ENCODE results near the gene NPR3. TPM values are rescaled to one million over a fixed set of nuclear protein-coding genes. Genes with fewer than 3 reads are reported as not detected.

NPR3 gene
- total RNA-seq, 1 donor from 2014 or later, result 14.7 TPM

DNA sequence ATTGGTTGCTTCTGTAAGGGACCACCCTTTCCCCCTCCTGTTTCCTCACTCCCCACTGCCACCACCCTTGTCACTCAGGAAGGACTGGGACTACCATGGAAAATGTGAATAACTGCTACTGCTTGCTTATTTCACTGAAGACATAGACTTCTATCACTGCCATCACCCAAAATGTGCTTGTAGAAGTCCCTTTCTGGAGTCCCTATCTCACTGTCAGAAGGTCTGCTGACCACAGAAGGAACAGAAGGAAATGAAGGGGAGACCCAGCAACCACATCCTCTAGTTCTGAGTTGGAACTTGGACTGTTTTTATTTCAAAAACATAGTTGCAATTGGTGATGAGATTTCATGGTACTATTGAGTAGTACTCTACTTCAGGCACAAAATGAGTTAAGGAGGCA lies 122.5 kb downstream of the NPR3 start:
- Histone ChIP-seq H3K27me3 (no peaks in the 10 kb centered on the region), H3K27ac (no peak overlapping the region), H3K36me3 (no peaks in the 10 kb centered on the region), H3K4me3 (no peak overlapping the region), H3K4me1 (no peaks in the 10 kb centered on the region), H3K9me3 (no peaks in the 10 kb centered on the region)
- TF ChIP-seq POLR2AphosphoS5 (IDR thresholded peaks at IDR 0.05; ENCODE audit: insufficient read depth in 1 of 2, low read depth in 1 of 2), result no peak
- no peak for DNase-seq (ENCODE audit: extremely low spot score in 2 of 2)
- intact Hi-C loops (cut with DNase I), result no loop called here

DNA sequence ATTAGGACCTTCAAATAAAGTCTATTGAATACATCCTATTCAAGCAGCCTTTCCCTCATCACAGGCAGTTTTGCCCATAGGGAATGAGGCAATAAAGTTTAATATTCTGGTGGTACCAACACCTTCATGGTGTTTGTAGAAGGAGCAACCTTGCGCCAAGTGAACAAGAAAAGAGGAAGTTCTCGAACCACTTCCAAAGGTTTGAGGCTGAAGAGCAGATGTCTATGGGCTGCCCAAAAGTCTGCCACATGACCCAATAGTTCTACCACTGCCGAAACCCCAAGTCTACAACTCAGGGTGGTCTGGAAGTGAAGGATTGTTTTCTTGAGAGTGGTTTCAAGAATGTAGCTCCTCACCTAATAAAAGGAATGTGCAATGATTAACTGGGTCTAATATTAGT lies 123.1 kb downstream of the NPR3 start:
- no peak overlapping the region for H3K27ac ChIP-seq
- no peaks in the 10 kb centered on the region for H3K9me3 ChIP-seq
- DNase-seq (ENCODE audit: extremely low spot score in 2 of 2), result no peak
- no peaks in the 10 kb centered on the region for H3K27me3 ChIP-seq
- no peaks in the 10 kb centered on the region for H3K36me3 ChIP-seq
- no peak overlapping the region for H3K4me3 ChIP-seq
- TF ChIP-seq POLR2AphosphoS5 (IDR thresholded peaks at IDR 0.05; ENCODE audit: insufficient read depth in 1 of 2, low read depth in 1 of 2), result no peak
- no peak for TF ChIP-seq POLR2A (IDR thresholded peaks at IDR 0.05)
- TF ChIP-seq, protein P1, sequence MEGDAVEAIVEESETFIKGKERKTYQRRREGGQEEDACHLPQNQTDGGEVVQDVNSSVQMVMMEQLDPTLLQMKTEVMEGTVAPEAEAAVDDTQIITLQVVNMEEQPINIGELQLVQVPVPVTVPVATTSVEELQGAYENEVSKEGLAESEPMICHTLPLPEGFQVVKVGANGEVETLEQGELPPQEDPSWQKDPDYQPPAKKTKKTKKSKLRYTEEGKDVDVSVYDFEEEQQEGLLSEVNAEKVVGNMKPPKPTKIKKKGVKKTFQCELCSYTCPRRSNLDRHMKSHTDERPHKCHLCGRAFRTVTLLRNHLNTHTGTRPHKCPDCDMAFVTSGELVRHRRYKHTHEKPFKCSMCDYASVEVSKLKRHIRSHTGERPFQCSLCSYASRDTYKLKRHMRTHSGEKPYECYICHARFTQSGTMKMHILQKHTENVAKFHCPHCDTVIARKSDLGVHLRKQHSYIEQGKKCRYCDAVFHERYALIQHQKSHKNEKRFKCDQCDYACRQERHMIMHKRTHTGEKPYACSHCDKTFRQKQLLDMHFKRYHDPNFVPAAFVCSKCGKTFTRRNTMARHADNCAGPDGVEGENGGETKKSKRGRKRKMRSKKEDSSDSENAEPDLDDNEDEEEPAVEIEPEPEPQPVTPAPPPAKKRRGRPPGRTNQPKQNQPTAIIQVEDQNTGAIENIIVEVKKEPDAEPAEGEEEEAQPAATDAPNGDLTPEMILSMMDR (IDR thresholded peaks at IDR 0.05), result no peak
- intact Hi-C loops (cut with DNase I), result no loop called here
- no peaks in the 10 kb centered on the region for H3K4me1 ChIP-seq

DNA sequence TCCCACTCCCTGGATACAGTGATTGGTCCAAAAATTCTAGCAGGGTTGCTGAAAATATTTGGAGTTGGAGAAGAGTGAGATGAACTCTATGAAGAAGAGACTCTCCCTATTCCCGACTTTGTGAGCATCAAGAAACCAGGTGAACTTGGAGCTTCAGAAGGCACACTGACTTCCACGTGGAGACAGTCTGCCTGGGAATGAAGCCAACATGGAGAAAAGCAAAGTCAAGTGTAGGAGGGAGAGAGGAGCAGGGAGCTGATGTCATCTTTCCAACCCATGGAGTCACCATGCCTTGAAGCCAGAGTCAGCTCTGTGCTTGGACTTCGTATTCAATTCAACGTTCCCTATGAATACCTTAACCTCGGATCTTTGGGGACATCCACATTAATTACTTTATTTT lies 125.1 kb downstream of the NPR3 start:
- DNase-seq (ENCODE audit: extremely low spot score in 2 of 2), result no peak
- Histone ChIP-seq H3K27me3 (no peaks in the 10 kb centered on the region), H3K27ac (no peak overlapping the region), H3K9me3 (no peaks in the 10 kb centered on the region), H3K36me3 (no peaks in the 10 kb centered on the region), H3K4me1 (no peaks in the 10 kb centered on the region), H3K4me3 (no peak overlapping the region)
- intact Hi-C loops (cut with DNase I), result no loop called here
- no peak for TF ChIP-seq POLR2A (IDR thresholded peaks at IDR 0.05)
- TF ChIP-seq POLR2AphosphoS5 (IDR thresholded peaks at IDR 0.05; ENCODE audit: insufficient read depth in 1 of 2, low read depth in 1 of 2), result no peak
- TF ChIP-seq, protein P1 (IDR thresholded peaks at IDR 0.05), result no peak

DNA sequence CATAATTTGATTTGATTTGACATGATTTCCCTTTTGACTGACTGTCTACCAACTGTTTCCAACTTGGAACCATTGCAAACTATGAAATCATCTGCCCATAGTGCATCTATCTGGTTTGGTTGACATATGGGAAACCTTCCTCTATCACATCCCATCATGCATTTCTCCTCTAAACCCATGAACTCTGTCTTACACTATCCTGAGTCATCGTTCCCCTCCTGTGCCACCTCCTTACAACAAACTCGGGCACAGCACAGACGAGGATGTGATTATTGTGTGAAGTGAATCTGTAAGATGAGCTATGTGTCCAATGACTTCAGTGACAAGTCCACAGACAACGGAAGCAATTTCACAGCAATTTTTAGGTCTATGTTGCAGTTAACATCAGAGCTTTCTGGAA lies 126.1 kb downstream of the NPR3 start:
- peaks cover 5% of the 10 kb centered on the region for H3K4me1 ChIP-seq
- H3K9me3 ChIP-seq, result no peaks in the 10 kb centered on the region
- no peak for DNase-seq (ENCODE audit: extremely low spot score in 2 of 2)
- H3K27ac ChIP-seq, result no peak overlapping the region
- no peak overlapping the region for H3K4me3 ChIP-seq
- no peaks in the 10 kb centered on the region for H3K36me3 ChIP-seq
- H3K27me3 ChIP-seq, result no peaks in the 10 kb centered on the region
- intact Hi-C loops (cut with DNase I), result no loop called here
- TF ChIP-seq, protein P1 (IDR thresholded peaks at IDR 0.05), result no peak
- TF ChIP-seq POLR2A (IDR thresholded peaks at IDR 0.05), result no peak
- TF ChIP-seq POLR2AphosphoS5 (IDR thresholded peaks at IDR 0.05; ENCODE audit: insufficient read depth in 1 of 2, low read depth in 1 of 2), result no peak

DNA sequence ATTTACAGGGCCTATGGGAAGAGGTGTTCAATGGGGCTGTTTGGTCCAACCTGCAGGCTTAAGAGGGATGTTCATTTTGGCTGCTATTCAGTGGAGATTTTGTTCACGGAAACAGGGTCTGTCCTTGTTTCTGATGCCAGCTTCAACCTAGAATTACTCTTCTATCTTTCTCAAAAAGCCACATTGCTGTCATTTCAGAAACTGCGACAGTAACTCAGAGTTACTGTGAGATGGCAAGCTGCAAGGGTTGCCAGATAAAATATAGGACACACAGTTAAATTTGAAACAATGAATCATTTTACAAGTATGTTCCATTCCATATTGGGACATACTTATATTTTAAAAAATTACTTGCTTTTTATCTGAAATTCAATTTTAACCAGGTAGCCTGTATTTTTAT lies 128.0 kb downstream of the NPR3 start:
- Histone ChIP-seq H3K9me3 (no peaks in the 10 kb centered on the region), H3K27ac (no peak overlapping the region), H3K36me3 (no peaks in the 10 kb centered on the region), H3K4me3 (no peak overlapping the region), H3K27me3 (no peaks in the 10 kb centered on the region), H3K4me1 (peaks cover 17% of the 10 kb centered on the region)
- DNase-seq (ENCODE audit: extremely low spot score in 2 of 2), result no peak
- TF ChIP-seq, protein P1 (IDR thresholded peaks at IDR 0.05), result no peak
- TF ChIP-seq POLR2A (IDR thresholded peaks at IDR 0.05) (no peak), POLR2AphosphoS5 (IDR thresholded peaks at IDR 0.05; ENCODE audit: insufficient read depth in 1 of 2, low read depth in 1 of 2) (no peak)
- intact Hi-C loops (cut with DNase I), result no loop called here

DNA sequence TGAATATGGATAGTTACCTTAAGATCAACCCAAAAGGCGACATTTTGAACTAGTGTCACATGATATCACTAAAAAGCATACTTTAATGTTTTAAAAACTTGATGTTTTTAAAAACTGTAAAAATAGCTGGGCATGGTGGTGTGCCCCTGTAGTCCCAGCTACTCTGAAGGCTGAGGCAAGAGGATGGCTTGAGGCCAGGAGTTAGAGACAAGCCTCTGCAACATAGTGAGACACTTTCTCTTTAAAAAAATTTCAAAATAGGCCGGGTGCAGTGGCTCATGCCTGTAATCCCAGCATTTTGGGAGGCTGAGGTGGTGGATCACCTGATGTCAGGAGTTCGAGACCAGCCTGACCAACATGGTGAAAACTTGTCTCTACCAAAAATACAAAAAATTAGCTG lies 129.5 kb downstream of the NPR3 start:
- H3K27ac ChIP-seq, result no peak overlapping the region

More for the DNA sequence above, 129.5 kb downstream of the NPR3 start:
- no peak for TF ChIP-seq POLR2AphosphoS5 (IDR thresholded peaks at IDR 0.05; ENCODE audit: insufficient read depth in 1 of 2, low read depth in 1 of 2)
- TF ChIP-seq POLR2A (IDR thresholded peaks at IDR 0.05), result no peak
- TF ChIP-seq, protein P1 (IDR thresholded peaks at IDR 0.05), result no peak
- Histone ChIP-seq H3K36me3 (no peaks in the 10 kb centered on the region), H3K9me3 (no peaks in the 10 kb centered on the region), H3K27me3 (no peaks in the 10 kb centered on the region), H3K4me3 (no peak overlapping the region), H3K4me1 (peaks cover 19% of the 10 kb centered on the region)
- DNase-seq (ENCODE audit: extremely low spot score in 2 of 2), result no peak
- intact Hi-C loops (cut with DNase I), result no loop called here
